Endothelial cell of hepatic sinusoid (primary cell): ENCODE measurements around the gene SPATA6L.

Experiments
- in situ Hi-C: cut with HindIII; loops from 2 replicates; pipeline ENCODE4 v1.10.0; 2017; ENCODE audit warnings: low sequenced_read_pairs

SPATA6L gene

DNA sequence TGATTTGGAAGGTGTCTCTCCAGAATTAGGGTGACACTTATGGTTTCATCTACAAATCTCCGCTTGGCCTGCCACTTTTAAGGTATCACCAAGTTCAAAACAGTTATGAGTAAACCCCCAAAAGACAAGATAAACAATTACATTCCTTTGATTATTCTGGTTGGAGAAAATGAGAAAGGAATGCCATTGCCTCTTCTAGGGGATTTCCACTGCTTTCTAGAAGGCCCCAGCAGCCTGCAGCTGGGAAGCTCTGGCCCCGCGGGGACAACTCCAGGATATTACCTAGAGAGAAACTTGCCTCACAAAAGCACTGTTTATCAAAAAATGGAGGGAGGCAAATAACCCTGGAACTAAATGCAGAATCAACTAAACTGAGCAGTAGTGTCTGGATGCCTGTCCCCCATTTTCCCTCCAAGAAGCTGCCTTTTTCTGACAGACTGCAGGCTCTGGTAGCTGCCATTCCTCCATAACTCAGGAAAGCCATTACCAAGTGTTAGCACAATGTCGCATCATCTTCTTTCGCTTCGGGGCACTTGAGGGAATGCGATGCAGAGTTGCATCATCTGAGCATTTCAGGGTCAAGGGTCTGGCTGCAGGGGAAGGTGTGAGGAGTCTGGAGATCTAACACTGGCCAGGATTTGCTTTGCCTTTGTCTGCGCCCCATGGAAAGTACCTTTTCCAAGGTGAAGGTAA lies 75.7 kb downstream of the SPATA6L start:
- in situ Hi-C loops: no loop called here

DNA sequence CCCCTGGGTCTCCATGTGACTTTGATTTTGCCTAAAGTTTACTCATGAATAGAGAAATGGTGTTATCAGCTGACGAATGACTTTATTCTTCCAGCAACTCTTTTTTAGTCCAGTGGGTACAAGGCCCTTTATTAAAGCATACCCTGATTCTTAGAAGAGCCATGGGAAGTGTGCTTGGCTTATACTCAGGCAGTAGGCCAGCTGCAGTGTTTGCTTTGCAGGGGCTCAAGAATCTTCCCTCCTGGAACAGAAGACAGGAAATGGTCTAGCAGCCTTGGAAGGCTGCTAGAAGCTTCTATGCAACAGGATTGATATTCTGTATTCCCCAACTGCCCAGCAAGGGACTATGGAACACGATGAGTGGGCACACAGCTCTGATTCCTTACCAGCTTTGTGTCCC lies 77.6 kb downstream of the SPATA6L start:
- in situ Hi-C loops: no loop called here

DNA sequence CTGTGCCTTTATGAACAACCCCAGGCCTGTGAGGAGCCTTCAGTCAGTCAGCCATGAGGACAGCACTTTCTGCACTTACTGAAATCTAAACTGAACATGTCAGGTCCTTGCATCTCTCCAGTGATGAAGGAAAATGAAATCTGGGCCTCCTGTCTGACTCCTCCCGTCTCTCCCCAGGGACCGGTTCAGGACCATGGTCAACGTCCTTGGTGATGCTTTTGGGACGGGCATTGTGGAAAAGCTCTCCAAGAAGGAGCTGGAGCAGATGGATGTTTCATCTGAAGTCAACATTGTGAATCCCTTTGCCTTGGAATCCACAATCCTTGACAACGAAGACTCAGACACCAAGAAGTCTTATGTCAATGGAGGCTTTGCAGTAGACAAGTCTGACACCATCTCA lies 81.1 kb downstream of the SPATA6L start:
- in situ Hi-C loops: no loop called here

DNA sequence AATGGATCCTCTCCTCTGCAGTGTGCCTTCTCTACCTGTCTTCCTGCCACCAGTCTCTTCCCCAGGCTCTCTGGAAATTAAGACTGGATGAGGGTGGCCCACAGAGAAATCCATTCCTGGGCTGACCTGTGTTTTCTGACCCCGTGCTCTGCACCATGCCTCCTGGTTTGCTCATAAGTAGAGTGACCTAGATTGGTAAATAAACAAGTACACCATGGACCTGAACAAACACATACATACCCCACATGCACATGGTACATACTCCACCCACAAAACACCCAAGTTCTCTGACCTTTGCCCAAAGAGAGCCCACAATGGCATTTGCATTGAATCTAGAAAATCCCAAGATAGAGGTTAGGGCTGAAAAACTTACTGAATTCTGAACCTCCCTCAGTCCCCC lies 81.6 kb downstream of the SPATA6L start:
- in situ Hi-C loops: no loop called here

DNA sequence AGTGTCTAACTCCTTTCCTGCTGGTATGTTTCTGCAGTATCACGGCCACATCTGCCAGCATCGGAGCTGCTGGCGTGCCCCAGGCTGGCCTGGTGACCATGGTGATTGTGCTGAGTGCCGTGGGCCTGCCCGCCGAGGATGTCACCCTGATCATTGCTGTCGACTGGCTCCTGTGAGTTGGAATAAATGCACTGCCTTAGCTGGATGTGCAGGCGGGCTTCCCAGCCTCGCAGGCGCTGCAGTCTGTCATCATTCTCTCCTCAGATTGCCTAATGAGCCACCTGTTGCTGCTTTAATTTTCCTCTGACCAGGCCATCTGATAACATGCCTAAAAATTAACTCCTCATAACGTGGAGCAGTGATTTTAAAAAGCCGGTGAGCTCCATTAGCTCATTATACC lies 83.3 kb downstream of the SPATA6L start:
- in situ Hi-C loops: no loop called here

DNA sequence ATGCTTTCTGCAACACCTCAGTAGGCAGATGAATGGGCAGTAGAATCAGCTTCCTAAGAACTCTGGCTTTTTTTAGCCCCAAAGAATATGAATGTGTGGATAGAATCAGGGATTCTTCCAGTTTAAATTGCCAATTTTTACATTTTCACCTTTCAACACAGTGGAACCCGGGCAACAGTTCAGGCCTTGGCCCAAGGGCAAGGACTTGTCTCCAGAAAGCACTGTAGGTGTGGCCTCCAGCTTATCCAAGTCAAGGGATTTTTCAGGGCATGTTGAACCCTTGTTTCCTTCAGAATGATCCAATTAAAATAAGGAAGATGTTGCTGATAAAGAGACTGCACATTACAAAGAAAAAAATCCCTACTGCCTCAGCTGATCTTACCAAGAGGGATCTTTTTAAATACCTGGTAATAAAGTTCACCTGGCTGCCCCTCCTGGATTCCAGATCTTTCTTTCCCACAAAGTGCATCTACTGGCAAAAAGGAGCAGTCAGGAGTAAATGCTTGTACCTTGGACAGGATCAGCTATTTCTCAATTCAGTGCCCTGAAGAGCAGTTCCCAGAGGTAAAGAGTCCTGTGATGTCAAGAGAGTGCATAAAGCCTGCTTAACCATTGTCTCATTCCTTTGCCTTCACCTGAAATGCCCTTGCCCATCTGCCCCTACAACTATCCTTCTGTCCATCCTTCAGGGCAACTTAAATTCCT lies 84.3 kb downstream of the SPATA6L start:
- in situ Hi-C loops: no loop called here

DNA sequence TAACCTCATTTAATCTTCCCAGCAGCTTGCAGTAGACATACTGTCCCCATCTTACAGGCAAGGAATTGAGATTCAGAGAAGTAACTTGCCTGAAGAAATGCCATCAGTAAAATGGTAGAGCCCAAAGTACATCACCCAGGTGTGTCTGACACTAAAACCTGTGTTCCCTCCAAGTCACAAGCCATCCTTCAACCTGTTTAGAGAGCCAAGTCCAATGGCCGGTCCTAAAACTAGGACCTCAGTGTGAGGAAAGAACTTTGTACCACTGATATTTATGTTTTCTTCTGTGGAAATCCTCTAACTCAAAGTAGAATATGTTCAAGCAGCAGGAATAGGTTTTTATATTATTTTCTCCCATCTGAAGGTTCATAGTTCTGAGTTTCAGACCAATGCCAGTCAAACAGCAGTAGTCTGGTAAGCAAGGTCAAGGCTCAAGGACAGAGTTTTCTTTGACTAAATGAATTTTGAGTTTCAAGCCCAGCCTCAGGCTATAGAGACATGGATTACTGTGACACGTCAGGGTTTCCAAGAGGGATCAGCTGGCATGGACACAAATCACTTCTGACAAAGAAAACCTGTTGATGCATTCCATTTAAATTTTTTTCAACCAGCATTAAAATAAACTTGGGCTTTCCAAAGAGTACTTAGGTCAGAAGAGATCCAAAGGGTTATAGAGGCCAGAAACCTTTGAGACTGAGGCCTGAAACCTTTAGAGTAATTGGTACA lies 85.1 kb downstream of the SPATA6L start:
- in situ Hi-C loops: no loop called here

DNA sequence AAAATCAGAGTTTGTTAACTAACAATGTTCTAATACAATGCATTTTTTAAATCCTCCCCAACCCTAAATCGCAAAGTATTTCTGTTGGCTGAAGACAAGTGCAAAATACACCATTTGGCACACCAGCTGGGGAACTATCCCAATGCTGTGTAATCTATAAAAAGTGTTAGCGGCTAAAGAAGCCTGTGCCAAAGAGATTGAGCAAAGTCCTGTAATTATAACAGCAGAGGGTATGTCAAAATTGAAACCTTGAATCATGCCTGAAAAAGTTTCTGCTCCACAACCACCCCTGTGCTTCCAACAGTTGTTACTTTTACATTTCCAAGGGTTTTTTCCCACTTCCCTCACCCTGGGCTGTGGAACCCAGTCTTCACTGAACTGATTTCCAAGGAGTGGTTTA lies 87.3 kb downstream of the SPATA6L start:
- in situ Hi-C loops: no loop called here

DNA sequence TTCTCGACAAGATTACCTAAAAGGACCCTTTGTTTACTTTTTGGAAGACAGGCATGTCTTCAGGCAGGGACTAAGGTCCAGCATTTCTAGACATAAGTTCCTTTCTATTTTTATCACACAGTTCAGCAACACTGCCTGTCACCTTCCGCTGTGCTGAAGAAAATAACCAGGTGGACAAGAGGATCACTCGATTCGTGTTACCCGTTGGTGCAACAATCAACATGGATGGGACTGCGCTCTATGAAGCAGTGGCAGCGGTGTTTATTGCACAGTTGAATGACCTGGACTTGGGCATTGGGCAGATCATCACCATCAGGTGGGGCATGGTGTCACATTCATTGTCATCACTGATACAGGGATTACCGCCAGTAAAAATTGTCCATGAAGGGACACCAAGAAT lies 89.8 kb downstream of the SPATA6L start:
- in situ Hi-C loops: no loop called here

DNA sequence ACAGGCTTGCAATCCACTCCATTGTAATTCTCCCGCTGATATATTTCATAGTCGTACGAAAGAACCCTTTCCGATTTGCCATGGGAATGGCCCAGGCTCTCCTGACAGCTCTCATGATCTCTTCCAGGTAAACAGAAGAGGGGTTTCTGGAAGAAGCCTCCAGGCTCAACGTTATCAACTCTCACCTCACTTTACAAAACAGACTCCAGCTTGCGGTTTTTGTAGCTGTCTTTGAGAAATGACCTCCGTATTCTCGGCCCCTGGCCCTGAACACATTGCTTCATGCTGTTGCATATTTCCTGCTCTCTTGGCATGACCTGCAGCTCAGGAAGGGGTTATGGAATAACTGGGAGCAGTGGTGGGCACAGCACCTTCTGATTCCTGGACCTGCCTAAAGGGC lies 90.3 kb downstream of the SPATA6L start:
- in situ Hi-C loops: no loop called here

DNA sequence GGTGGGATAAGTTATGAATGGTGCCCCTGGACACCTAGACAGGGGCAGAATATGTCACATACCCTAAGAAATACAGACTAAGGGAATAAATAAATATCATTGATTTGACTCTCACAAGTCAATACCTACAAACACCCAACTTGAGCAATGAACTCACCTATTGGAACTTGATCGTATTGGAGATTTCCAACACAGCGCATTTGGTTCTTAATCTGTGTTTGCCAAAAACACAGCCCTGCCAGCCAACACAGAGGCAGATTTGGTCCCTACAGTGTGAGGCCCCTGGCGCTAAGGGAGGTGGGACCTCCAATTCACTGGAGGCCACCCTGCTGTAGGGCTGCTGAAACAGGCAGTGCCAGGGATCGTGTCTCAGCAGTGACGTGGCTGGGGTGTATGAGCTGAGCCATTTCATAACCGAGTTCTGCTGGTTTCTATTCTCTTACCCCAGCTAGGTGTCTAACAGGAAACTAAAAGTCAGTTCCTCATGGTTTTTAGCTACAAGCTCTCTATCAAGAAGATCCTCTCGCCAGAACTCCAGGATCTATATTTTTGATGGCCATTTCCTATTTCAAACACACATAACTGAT lies 91.5 kb downstream of the SPATA6L start:
- in situ Hi-C loops: no loop called here

DNA sequence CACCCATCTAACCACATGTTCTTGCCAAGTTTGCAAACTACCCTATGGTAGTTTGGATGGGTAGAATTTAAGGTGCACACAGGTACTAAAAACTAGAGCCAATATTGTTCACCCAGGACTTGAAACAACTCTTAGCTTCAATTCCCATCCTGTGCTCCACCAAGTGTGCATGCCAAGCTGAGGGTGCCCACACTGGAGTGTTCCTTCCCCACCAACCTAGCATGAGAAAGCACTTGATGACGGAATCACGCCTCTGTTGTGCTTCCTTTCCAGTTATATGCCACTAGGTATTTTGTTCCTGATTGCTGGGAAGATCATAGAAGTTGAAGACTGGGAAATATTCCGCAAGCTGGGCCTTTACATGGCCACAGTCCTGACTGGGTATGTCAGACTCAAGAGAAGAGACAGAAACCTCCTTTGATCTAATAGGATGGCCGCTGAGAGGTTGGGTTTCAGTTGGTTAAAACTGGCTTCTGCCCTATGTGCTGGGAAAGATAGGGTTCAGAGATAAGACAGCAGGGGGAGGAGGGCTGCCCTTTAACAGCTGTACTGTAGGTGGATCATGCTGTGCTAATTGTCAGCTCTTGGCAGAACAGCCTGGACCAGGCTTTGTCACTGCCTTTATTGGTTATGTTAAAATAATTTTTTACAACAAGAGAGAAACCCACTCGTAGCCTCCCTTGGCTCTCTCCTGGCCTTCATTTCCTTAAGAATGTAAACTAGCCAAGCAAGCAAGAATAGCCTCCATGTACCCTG lies 92.5 kb downstream of the SPATA6L start:
- in situ Hi-C loops: no loop called here

DNA sequence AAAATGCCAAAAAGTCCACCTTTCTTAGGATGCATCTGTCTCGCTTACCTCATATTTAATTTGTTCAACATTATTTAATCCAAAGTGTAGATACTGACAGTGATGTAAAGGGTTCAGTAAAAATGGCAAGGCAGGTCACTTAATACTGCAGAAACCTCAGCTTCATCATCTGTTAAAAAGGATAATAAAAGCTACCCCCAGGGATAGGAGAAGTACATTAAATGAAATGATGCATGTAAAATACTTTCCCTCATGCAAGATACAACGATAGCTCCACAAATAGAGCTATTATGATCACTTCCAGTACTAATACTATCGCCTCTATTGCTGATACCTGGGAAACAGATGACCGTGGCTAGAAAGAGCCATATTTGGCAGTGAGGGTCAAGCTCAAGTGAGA lies 93.1 kb downstream of the SPATA6L start:
- in situ Hi-C loops: no loop called here

DNA sequence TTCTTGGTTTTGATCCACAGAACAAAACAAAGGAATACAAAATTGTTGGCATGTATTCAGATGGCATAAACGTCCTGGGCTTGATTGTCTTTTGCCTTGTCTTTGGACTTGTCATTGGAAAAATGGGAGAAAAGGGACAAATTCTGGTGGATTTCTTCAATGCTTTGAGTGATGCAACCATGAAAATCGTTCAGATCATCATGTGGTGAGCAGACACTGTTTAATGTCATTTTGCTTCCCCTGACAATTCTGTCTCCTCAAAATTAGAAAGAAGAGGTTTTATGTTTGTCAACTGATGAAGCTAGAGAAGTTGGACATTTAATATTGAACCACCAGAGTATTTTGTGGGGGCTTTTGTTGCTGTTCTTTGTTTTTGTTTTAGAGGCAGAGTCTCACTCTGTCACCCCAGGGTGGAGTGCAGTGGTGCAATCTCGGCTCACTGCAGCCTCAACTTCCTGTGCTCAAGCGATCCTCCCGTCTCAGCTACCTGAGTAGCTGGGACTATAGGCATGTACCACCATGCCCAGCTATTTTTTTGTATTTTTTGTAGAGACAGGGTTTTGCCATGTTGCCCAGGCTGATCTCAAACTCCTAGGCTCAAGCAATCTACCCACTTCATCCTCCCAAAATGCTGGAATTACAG lies 94.0 kb downstream of the SPATA6L start:
- in situ Hi-C loops: no loop called here

DNA sequence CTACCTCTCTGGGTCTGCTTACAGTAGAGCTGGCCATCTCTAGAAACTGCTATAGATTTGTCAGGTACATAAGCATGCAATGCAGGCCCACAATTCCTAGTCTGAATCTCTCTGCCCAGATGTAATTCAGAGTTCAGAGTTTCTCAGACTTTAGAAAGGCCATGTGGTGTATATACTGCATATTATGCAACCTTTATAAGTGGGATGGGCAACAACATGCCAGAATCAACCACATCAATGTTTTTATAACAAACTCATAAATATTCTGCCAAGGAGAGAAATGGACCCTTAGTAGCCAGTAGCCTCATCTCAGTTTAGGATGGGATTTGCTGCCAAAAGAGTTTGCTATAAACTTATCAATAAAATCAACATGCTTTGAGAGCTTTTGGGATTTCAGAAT lies 97.2 kb downstream of the SPATA6L start:
- in situ Hi-C loops: no loop called here

DNA sequence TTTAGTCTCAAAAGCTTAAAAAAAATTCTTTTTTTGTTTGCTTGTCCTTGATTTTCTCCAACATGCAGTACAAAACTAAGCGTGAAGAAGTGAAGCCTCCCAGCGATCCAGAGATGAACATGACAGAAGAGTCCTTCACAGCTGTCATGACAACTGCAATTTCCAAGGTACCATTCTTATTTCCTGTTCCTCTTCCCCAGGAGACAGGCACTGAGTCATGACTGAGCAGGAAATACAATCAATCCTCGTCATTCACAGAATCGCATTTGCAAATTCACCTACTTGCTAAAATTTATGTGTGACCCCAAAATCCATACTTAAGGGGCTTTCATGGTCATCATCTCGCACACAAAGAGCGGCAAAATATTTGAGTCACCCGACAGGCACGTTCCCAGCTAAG lies 98.7 kb downstream of the SPATA6L start:
- in situ Hi-C loops: no loop called here

DNA sequence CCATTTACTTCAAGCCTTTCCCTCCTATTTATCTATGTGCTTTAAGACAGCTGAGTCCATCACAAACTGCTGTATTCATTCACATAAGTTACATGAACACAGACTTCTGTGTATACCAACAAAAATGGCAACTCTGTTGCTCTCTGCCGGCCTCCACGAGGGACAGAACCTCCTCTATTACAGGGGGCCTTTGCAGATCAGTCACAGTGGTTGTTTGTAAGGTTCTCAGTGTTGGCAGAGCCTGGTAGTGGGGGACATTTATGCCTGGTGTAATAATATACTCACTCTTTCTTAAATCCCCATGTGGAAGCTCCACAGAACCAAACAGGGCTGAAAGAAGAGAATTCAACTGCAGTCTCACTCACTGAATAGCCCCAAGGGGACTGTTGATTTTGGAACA lies 99.5 kb downstream of the SPATA6L start:
- in situ Hi-C loops: no loop called here

DNA sequence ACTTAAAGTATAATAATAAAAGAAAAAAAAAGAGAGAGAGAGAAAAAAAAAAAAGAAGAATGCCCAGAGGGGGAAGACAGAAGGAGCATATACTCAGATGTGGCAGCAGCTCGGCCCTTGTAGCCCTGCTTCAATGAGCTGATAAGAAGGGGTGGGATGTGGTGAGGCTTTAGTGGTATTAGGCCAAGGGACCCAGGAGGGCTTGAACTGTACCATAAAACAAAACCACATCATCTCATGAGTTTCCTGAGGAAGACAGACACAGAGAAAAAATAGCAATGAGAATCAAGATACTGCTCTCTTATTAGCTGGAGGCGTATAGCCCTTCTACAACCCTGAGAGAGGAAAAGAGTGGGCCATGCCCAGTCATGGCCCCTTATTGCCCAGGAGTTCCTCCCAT lies 103.2 kb downstream of the SPATA6L start:
- in situ Hi-C loops: no loop called here

DNA sequence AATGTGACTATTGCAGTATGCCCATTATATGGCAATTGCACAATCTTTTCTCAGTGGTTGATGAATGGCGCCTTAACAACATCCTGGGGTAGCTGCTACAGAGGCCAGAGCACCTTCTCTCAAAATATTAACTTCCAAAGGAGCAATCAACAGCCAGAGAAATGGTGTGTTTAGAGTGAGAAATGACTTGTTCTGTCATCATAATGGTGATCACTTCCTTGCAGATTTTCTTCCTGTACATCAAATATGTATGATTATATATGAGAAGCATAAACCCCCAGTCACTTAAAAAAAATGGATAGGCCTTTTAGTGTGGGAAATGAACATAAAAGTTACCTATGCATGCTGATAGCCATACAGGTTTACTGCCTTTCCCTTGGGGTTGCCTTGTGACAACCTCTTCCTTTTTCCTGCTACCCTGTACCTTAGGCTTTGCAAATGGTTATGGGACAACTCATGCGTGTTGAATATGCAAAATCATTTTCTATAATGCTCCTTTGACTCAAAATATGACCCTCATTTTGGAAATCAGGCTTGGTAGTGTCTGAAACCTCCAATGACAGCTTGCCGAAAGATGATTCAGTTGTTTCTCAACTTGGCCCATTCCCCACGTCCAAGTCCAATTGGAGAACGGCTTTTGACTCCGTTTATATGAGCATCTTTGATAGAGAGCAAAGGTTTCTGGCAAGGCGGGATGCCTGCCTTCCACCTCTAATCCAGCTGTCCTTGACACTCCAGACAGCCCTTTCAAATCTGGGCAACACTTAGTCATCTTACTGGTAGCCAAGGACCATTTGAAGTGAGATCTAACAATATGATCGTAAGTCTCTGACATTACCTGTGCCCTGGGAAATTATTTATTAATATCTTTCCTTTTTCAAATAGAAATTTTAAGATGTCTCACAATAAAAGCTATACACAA lies 106.8 kb downstream of the SPATA6L start:
- in situ Hi-C loops: no loop called here
